ENCODE measurements around the gene UXS1.

DNA sequence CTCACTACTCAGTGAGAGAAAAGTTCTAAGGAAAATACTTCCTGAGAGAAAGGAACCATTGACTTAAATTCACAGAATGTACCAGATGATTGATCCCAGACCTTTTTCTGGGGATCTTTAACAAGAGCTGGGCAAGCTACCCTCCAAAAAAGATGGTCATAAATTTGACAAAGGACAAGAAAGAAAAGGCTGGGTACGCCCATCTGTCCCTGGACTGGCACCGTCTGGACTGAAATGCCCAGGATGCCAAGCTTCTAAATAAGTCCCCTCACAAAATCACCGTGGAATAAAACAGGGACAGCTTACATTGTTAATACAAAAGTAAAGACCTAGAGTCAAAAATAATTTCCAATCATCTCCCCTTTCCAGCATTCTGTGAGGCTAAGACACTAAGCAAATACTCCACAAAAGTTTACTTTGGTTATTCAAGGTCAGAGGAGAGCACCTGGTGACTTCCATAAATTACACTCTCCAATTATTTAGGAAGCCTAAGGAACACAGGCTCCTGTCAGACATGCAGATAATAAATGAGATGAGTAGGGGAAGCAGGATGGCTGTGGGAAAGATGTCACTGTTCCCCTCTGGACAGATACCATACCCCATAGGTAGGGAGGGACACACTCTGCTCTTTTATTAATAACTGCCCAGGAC, 69.9 kb downstream of the UXS1 start:
- TF ChIP-seq, protein P1, sequence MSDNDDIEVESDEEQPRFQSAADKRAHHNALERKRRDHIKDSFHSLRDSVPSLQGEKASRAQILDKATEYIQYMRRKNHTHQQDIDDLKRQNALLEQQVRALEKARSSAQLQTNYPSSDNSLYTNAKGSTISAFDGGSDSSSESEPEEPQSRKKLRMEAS (IDR thresholded peaks at IDR 0.05): no peak
- TF ChIP-seq, protein P2, sequence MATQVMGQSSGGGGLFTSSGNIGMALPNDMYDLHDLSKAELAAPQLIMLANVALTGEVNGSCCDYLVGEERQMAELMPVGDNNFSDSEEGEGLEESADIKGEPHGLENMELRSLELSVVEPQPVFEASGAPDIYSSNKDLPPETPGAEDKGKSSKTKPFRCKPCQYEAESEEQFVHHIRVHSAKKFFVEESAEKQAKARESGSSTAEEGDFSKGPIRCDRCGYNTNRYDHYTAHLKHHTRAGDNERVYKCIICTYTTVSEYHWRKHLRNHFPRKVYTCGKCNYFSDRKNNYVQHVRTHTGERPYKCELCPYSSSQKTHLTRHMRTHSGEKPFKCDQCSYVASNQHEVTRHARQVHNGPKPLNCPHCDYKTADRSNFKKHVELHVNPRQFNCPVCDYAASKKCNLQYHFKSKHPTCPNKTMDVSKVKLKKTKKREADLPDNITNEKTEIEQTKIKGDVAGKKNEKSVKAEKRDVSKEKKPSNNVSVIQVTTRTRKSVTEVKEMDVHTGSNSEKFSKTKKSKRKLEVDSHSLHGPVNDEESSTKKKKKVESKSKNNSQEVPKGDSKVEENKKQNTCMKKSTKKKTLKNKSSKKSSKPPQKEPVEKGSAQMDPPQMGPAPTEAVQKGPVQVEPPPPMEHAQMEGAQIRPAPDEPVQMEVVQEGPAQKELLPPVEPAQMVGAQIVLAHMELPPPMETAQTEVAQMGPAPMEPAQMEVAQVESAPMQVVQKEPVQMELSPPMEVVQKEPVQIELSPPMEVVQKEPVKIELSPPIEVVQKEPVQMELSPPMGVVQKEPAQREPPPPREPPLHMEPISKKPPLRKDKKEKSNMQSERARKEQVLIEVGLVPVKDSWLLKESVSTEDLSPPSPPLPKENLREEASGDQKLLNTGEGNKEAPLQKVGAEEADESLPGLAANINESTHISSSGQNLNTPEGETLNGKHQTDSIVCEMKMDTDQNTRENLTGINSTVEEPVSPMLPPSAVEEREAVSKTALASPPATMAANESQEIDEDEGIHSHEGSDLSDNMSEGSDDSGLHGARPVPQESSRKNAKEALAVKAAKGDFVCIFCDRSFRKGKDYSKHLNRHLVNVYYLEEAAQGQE (IDR thresholded peaks at IDR 0.05; ENCODE audit: low read depth): no peak
- TF ChIP-seq TEAD4 (IDR thresholded peaks at IDR 0.05) (no peak), CREB1 (IDR thresholded peaks at IDR 0.05; ENCODE audit: low read depth) (no peak), TAF1 (IDR thresholded peaks at IDR 0.05; ENCODE audit: low read depth) (no peak), CEBPB (IDR thresholded peaks at IDR 0.05) (no peak), EP300 (IDR thresholded peaks at IDR 0.05; ENCODE audit: borderline replicate concordance) (no peak), FOXM1 (IDR thresholded peaks at IDR 0.05; ENCODE audit: borderline replicate concordance, low read depth) (no peak), RAD21 (IDR thresholded peaks at IDR 0.05; ENCODE audit: low read depth) (no peak)
- TF ChIP-seq, protein P3, sequence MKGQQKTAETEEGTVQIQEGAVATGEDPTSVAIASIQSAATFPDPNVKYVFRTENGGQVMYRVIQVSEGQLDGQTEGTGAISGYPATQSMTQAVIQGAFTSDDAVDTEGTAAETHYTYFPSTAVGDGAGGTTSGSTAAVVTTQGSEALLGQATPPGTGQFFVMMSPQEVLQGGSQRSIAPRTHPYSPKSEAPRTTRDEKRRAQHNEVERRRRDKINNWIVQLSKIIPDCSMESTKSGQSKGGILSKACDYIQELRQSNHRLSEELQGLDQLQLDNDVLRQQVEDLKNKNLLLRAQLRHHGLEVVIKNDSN (IDR thresholded peaks at IDR 0.05): no peak
